Measurements from ENCODE around the gene ITPKB. TPM values are rescaled to one million over a fixed set of nuclear protein-coding genes. Genes with fewer than 3 reads are reported as not detected.
"Not testable (repeated sequence)": the region's sequence is repeated elsewhere in the genome, so short reads cannot be mapped to it uniquely, and the experiment has no call there.

Gene ITPKB
- total RNA-seq, 2 donors from 2014 or later, result 13.0 to 21.1 TPM

- H3K4me3 ChIP-seq, result no peak overlapping the region
- TF ChIP-seq POLR2A (IDR thresholded peaks at IDR 0.05) (no peak), CTCF (IDR thresholded peaks at IDR 0.05) (no peak)
- H3K27ac ChIP-seq, result no peak overlapping the region
- H3K36me3 ChIP-seq (replicated peaks in 1 of 2; ENCODE audit: insufficient read depth in 1 of 2, low read depth in 2 of 2), result no peaks in the 10 kb centered on the region
- H3K9me3 ChIP-seq, result no peaks in the 10 kb centered on the region
- no peak for ATAC-seq
- intact Hi-C loops (cut with DNase I), result no loop called here
- H3K4me1 ChIP-seq, result no peaks in the 10 kb centered on the region
- no peaks in the 10 kb centered on the region for H3K27me3 ChIP-seq
- 71 to 81% methylated on average over 2 of the region's 2 CpGs for WGBS, 2 donors
- DNase-seq, result no peak
Observed at GRCh38 chr1:226751214-226751613, 12.1 kb upstream of the ITPKB start.

GRCh38 chr1:226749467-226749866 lies 10.4 kb upstream of the ITPKB start:
- DNase-seq (no peak), ATAC-seq (no peak)
- Histone ChIP-seq H3K4me3 (no peak overlapping the region), H3K9me3 (no peaks in the 10 kb centered on the region), H3K27me3 (no peaks in the 10 kb centered on the region), H3K36me3 (replicated peaks in 1 of 2; ENCODE audit: insufficient read depth in 1 of 2, low read depth in 2 of 2) (no peaks in the 10 kb centered on the region), H3K27ac (no peak overlapping the region), H3K4me1 (no peaks in the 10 kb centered on the region)
- no peak for TF ChIP-seq POLR2A (IDR thresholded peaks at IDR 0.05)
- TF ChIP-seq CTCF (IDR thresholded peaks at IDR 0.05), result no peak
- 84 to 91% methylated on average over 11 of the region's 11 CpGs for WGBS, 2 donors
- intact Hi-C loops (cut with DNase I), result no loop called here

- H3K27me3 ChIP-seq, result no peaks in the 10 kb centered on the region
- no peaks in the 10 kb centered on the region for H3K9me3 ChIP-seq
- intact Hi-C loops (cut with DNase I), result no loop called here
- no peaks in the 10 kb centered on the region for H3K36me3 ChIP-seq (replicated peaks in 1 of 2; ENCODE audit: insufficient read depth in 1 of 2, low read depth in 2 of 2)
- no peak for DNase-seq
- H3K4me1 ChIP-seq, result no peaks in the 10 kb centered on the region
- TF ChIP-seq POLR2A (IDR thresholded peaks at IDR 0.05) (no peak), CTCF (IDR thresholded peaks at IDR 0.05) (no peak)
- no peak overlapping the region for H3K4me3 ChIP-seq
- 65 to 71% methylated on average over 4 of the region's 4 CpGs for WGBS, 2 donors
- no peak for ATAC-seq
- no peak overlapping the region for H3K27ac ChIP-seq
Observed at GRCh38 chr1:226748306-226748705, 9.2 kb upstream of the ITPKB start.

GRCh38 chr1:226747519-226748263 lies 8.6 kb upstream of the ITPKB start:
- 90 to 92% methylated on average over 17 of the region's 17 CpGs for WGBS, 2 donors

GRCh38 chr1:226743259-226743658 lies 4.2 kb upstream of the ITPKB start:
- DNase-seq (no peak), ATAC-seq (no peak)
- Histone ChIP-seq H3K4me3 (no peak overlapping the region), H3K27ac (no peak overlapping the region), H3K4me1 (peaks cover 7% of the 10 kb centered on the region), H3K36me3 (replicated peaks in 1 of 2; ENCODE audit: insufficient read depth in 1 of 2, low read depth in 2 of 2) (no peaks in the 10 kb centered on the region), H3K9me3 (no peaks in the 10 kb centered on the region), H3K27me3 (no peaks in the 10 kb centered on the region)
- intact Hi-C loops (cut with DNase I), result no loop called here
- TF ChIP-seq CTCF (IDR thresholded peaks at IDR 0.05) (no peak), POLR2A (IDR thresholded peaks at IDR 0.05) (no peak)

More at GRCh38 chr1:226747519-226748263, 8.6 kb upstream of the ITPKB start:
- DNase-seq; ATAC-seq; H3K4me3 ChIP-seq; H3K9me3 ChIP-seq; intact Hi-C loops (cut with DNase I); H3K4me1 ChIP-seq; H3K36me3 ChIP-seq (replicated peaks in 1 of 2; ENCODE audit: insufficient read depth in 1 of 2, low read depth in 2 of 2); H3K27ac ChIP-seq; H3K27me3 ChIP-seq: not testable (repeated sequence)
